Measurements from ENCODE around the gene NAA16.

The NAA16 gene

GRCh38 chr13:41384749-41385503 lies 73.9 kb downstream of the NAA16 start:
- Histone ChIP-seq H3K4me1 (ENCODE audit: control insufficient read depth in 2 of 2, insufficient read depth in 2 of 2, low read length in 2 of 2) (no peaks in the 10 kb centered on the region), H3K9me3 (ENCODE audit: control insufficient read depth in 2 of 2, low read length in 2 of 2) (no peaks in the 10 kb centered on the region), H3K27ac (ENCODE audit: low read depth in 2 of 2, low read length in 2 of 2) (no peak overlapping the region), H3K36me3 (ENCODE audit: control insufficient read depth in 2 of 2, insufficient read depth in 2 of 2, low read length in 2 of 2) (no peaks in the 10 kb centered on the region), H3K9ac (ENCODE audit: low read depth in 1 of 2, low read length in 2 of 2) (no peak overlapping the region), H3K27me3 (ENCODE audit: control insufficient read depth in 2 of 2, insufficient read depth in 2 of 2, low read length in 2 of 2) (no peaks in the 10 kb centered on the region), H3K4me3 (ENCODE audit: low read length in 2 of 2) (no peak overlapping the region)

DNA sequence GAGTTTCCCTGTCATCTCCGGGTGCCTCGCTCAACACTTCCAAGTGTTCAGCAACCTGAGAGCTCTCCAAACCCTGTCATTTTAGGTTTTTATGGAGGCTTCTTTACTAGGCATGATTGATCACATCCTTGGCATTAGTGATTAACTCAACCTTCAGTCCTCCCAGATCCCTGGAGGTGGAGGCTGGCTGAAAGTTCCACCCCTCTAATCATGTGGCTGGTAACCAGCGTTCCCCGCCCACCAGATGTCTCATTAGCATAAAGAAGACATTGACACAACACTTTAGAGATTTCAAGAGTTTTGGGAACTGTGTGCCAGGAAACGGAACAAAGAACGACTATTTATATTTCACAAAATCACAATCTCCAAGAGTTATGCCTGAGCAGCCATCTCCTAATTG lies 75.1 kb downstream of the NAA16 start:
- H3K9ac ChIP-seq (ENCODE audit: low read depth in 1 of 2, low read length in 2 of 2), result no peak overlapping the region
- no peaks in the 10 kb centered on the region for H3K27me3 ChIP-seq (ENCODE audit: control insufficient read depth in 2 of 2, insufficient read depth in 2 of 2, low read length in 2 of 2)
- H3K9me3 ChIP-seq (ENCODE audit: control insufficient read depth in 2 of 2, low read length in 2 of 2), result no peaks in the 10 kb centered on the region
- H3K36me3 ChIP-seq (ENCODE audit: control insufficient read depth in 2 of 2, insufficient read depth in 2 of 2, low read length in 2 of 2), result no peaks in the 10 kb centered on the region
- no peaks in the 10 kb centered on the region for H3K4me1 ChIP-seq (ENCODE audit: control insufficient read depth in 2 of 2, insufficient read depth in 2 of 2, low read length in 2 of 2)
- no peak overlapping the region for H3K27ac ChIP-seq (ENCODE audit: low read depth in 2 of 2, low read length in 2 of 2)
- H3K4me3 ChIP-seq (ENCODE audit: low read length in 2 of 2), result no peak overlapping the region

DNA sequence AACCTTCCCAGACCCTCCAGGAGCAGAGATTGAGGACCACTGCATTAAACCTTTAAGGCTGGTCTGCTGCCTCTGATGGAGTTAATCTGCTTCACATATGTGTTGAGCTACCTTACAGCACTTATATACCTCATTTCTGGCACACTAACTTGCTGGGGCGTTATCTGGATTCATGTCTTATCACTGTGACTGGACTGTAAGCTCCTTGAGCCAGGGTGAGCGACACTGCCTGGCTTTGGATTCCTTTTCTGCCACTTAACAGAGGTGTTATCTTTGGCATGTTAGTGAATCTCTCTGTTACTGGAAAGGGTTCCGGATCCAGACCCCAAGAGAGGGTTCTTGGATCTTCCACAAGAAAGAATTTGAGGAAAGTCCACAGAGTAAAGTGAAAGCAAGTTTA lies 76.5 kb downstream of the NAA16 start:
- Histone ChIP-seq H3K4me3 (ENCODE audit: low read length in 2 of 2) (no peak overlapping the region), H3K36me3 (ENCODE audit: control insufficient read depth in 2 of 2, insufficient read depth in 2 of 2, low read length in 2 of 2) (no peaks in the 10 kb centered on the region), H3K4me1 (ENCODE audit: control insufficient read depth in 2 of 2, insufficient read depth in 2 of 2, low read length in 2 of 2) (no peaks in the 10 kb centered on the region), H3K9ac (ENCODE audit: low read depth in 1 of 2, low read length in 2 of 2) (no peak overlapping the region), H3K27me3 (ENCODE audit: control insufficient read depth in 2 of 2, insufficient read depth in 2 of 2, low read length in 2 of 2) (no peaks in the 10 kb centered on the region), H3K27ac (ENCODE audit: low read depth in 2 of 2, low read length in 2 of 2) (no peak overlapping the region), H3K9me3 (ENCODE audit: control insufficient read depth in 2 of 2, low read length in 2 of 2) (no peaks in the 10 kb centered on the region)

GRCh38 chr13:41388143-41388881 lies 77.2 kb downstream of the NAA16 start:
- Histone ChIP-seq H3K27me3 (ENCODE audit: control insufficient read depth in 2 of 2, insufficient read depth in 2 of 2, low read length in 2 of 2) (no peaks in the 10 kb centered on the region), H3K9me3 (ENCODE audit: control insufficient read depth in 2 of 2, low read length in 2 of 2) (no peaks in the 10 kb centered on the region), H3K4me3 (ENCODE audit: low read length in 2 of 2) (no peak overlapping the region), H3K4me1 (ENCODE audit: control insufficient read depth in 2 of 2, insufficient read depth in 2 of 2, low read length in 2 of 2) (no peaks in the 10 kb centered on the region), H3K9ac (ENCODE audit: low read depth in 1 of 2, low read length in 2 of 2) (no peak overlapping the region), H3K36me3 (ENCODE audit: control insufficient read depth in 2 of 2, insufficient read depth in 2 of 2, low read length in 2 of 2) (no peaks in the 10 kb centered on the region), H3K27ac (ENCODE audit: low read depth in 2 of 2, low read length in 2 of 2) (no peak overlapping the region)

DNA sequence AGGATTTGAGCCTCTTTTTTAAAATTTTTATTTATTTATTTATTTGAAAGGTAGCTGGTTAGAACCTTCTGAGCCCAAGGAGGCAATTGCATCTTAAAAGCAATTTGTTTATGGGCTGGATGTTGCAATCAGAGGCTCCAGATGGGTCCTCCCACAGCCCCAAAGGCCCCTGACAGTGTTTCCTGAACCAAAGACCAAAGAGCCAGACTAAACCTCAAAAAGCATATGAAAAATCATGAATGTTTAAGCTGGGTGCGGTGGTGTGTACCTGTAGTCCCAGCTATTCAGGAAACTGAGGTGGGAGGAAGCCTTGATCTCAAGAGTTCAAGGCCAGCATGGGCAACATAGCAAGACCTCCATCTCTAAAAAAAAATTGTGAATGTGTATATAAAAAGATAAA lies 78.5 kb downstream of the NAA16 start:
- Histone ChIP-seq H3K27ac (ENCODE audit: low read depth in 2 of 2, low read length in 2 of 2) (no peak overlapping the region), H3K27me3 (ENCODE audit: control insufficient read depth in 2 of 2, insufficient read depth in 2 of 2, low read length in 2 of 2) (no peaks in the 10 kb centered on the region), H3K9me3 (ENCODE audit: control insufficient read depth in 2 of 2, low read length in 2 of 2) (no peaks in the 10 kb centered on the region), H3K4me1 (ENCODE audit: control insufficient read depth in 2 of 2, insufficient read depth in 2 of 2, low read length in 2 of 2) (no peaks in the 10 kb centered on the region), H3K36me3 (ENCODE audit: control insufficient read depth in 2 of 2, insufficient read depth in 2 of 2, low read length in 2 of 2) (no peaks in the 10 kb centered on the region), H3K9ac (ENCODE audit: low read depth in 1 of 2, low read length in 2 of 2) (no peak overlapping the region), H3K4me3 (ENCODE audit: low read length in 2 of 2) (no peak overlapping the region)

GRCh38 chr13:41394166-41394565 lies 83.1 kb downstream of the NAA16 start:
- Histone ChIP-seq H3K9me3 (ENCODE audit: control insufficient read depth in 2 of 2, low read length in 2 of 2) (no peaks in the 10 kb centered on the region), H3K9ac (ENCODE audit: low read depth in 1 of 2, low read length in 2 of 2) (no peak overlapping the region), H3K4me3 (ENCODE audit: low read length in 2 of 2) (no peak overlapping the region), H3K27me3 (ENCODE audit: control insufficient read depth in 2 of 2, insufficient read depth in 2 of 2, low read length in 2 of 2) (no peaks in the 10 kb centered on the region), H3K36me3 (ENCODE audit: control insufficient read depth in 2 of 2, insufficient read depth in 2 of 2, low read length in 2 of 2) (no peaks in the 10 kb centered on the region), H3K4me1 (ENCODE audit: control insufficient read depth in 2 of 2, insufficient read depth in 2 of 2, low read length in 2 of 2) (no peaks in the 10 kb centered on the region), H3K27ac (ENCODE audit: low read depth in 2 of 2, low read length in 2 of 2) (no peak overlapping the region)

- no peak overlapping the region for H3K27ac ChIP-seq (ENCODE audit: low read depth in 2 of 2, low read length in 2 of 2)
- no peak overlapping the region for H3K4me3 ChIP-seq (ENCODE audit: low read length in 2 of 2)
- H3K9ac ChIP-seq (ENCODE audit: low read depth in 1 of 2, low read length in 2 of 2), result no peak overlapping the region
These were observed 87.6 kb downstream of the NAA16 start for GRCh38 chr13:41398494-41399170.

DNA sequence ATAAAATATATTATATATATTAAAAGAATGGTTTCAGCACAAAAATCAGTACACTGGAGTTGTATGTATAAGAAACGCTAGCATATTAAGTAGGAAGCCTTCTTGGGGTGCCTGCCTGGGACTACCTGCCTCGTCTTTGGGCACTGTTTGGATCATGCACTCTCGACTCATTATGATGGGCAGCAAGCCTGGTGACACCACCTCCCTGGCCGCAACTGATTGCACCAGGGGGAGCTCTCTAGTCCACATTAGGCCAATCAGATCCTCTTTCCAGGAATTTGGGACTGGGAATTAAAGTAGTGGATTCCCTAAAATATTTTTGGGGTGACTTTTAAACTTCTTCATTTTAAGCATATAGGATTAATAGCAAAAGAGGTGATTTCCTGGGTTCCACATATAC lies 90.3 kb downstream of the NAA16 start:
- no peaks in the 10 kb centered on the region for H3K36me3 ChIP-seq (ENCODE audit: control insufficient read depth in 2 of 2, insufficient read depth in 2 of 2, low read length in 2 of 2)
- no peak overlapping the region for H3K4me3 ChIP-seq (ENCODE audit: low read length in 2 of 2)
- H3K27me3 ChIP-seq (ENCODE audit: control insufficient read depth in 2 of 2, insufficient read depth in 2 of 2, low read length in 2 of 2), result no peaks in the 10 kb centered on the region
- H3K27ac ChIP-seq (ENCODE audit: low read depth in 2 of 2, low read length in 2 of 2), result no peak overlapping the region
- no peak overlapping the region for H3K9ac ChIP-seq (ENCODE audit: low read depth in 1 of 2, low read length in 2 of 2)
- H3K4me1 ChIP-seq (ENCODE audit: control insufficient read depth in 2 of 2, insufficient read depth in 2 of 2, low read length in 2 of 2), result no peaks in the 10 kb centered on the region
- no peaks in the 10 kb centered on the region for H3K9me3 ChIP-seq (ENCODE audit: control insufficient read depth in 2 of 2, low read length in 2 of 2)

More at GRCh38 chr13:41398494-41399170, 87.6 kb downstream of the NAA16 start:
- H3K4me1 ChIP-seq (ENCODE audit: control insufficient read depth in 2 of 2, insufficient read depth in 2 of 2, low read length in 2 of 2), result no peaks in the 10 kb centered on the region
- no peaks in the 10 kb centered on the region for H3K27me3 ChIP-seq (ENCODE audit: control insufficient read depth in 2 of 2, insufficient read depth in 2 of 2, low read length in 2 of 2)
- no peaks in the 10 kb centered on the region for H3K36me3 ChIP-seq (ENCODE audit: control insufficient read depth in 2 of 2, insufficient read depth in 2 of 2, low read length in 2 of 2)
- H3K9me3 ChIP-seq (ENCODE audit: control insufficient read depth in 2 of 2, low read length in 2 of 2), result no peaks in the 10 kb centered on the region

DNA sequence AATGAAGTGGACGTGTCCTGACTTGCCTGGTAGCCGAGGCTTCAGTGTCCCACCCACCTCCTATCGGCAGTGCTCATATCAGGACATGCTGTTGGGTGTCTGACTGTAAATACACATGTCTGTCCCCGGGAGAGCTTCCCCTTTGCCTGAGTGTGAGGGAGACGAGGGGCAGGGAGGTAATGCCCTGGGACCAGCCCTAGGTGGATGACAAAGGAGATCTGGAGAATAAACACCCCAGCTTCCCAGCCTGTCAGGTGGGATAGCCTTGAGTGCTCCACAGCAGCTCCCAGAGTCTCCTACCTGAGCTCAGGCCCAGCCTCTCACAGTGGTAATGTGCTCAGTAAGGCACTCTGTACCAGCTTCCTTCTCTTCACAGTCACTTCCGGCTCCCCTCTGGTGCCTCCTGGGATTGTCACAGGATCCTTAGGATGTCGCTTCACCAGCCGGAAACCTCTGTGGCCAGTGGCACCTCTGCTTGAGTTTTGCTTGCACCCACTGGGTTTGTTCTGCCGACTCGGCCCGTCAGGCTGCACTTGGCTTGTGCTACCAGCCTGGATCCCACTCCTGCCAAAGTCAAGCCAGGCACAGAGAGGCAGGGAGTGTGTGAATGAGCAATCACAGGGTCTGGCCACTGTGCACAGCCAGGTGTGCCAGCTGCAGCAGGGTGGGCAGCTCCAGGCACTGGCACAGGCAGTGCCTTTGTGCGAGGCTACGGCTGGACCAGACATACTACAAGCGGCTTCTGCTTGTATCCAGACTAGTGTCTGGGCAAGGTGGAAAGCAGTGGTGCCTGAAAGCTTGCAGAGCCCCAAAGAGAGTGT lies 91.8 kb downstream of the NAA16 start:
- Histone ChIP-seq H3K36me3 (ENCODE audit: control insufficient read depth in 2 of 2, insufficient read depth in 2 of 2, low read length in 2 of 2) (no peaks in the 10 kb centered on the region), H3K27me3 (ENCODE audit: control insufficient read depth in 2 of 2, insufficient read depth in 2 of 2, low read length in 2 of 2) (no peaks in the 10 kb centered on the region), H3K4me3 (ENCODE audit: low read length in 2 of 2) (no peak overlapping the region), H3K9ac (ENCODE audit: low read depth in 1 of 2, low read length in 2 of 2) (no peak overlapping the region), H3K9me3 (ENCODE audit: control insufficient read depth in 2 of 2, low read length in 2 of 2) (no peaks in the 10 kb centered on the region), H3K4me1 (ENCODE audit: control insufficient read depth in 2 of 2, insufficient read depth in 2 of 2, low read length in 2 of 2) (no peaks in the 10 kb centered on the region), H3K27ac (ENCODE audit: low read depth in 2 of 2, low read length in 2 of 2) (no peak overlapping the region)
